Measurements from ENCODE around the gene XYLT2. TPM values are rescaled to one million over a fixed set of nuclear protein-coding genes. Genes with fewer than 3 reads are reported as not detected.
A peak's percentile ranks its signal among the peaks of the same experiment; 100 is the strongest.

Gene XYLT2
- total and polyA plus RNA-seq, 2 experiments from 2014 or later = 14.2 to 44.9 TPM

DNA sequence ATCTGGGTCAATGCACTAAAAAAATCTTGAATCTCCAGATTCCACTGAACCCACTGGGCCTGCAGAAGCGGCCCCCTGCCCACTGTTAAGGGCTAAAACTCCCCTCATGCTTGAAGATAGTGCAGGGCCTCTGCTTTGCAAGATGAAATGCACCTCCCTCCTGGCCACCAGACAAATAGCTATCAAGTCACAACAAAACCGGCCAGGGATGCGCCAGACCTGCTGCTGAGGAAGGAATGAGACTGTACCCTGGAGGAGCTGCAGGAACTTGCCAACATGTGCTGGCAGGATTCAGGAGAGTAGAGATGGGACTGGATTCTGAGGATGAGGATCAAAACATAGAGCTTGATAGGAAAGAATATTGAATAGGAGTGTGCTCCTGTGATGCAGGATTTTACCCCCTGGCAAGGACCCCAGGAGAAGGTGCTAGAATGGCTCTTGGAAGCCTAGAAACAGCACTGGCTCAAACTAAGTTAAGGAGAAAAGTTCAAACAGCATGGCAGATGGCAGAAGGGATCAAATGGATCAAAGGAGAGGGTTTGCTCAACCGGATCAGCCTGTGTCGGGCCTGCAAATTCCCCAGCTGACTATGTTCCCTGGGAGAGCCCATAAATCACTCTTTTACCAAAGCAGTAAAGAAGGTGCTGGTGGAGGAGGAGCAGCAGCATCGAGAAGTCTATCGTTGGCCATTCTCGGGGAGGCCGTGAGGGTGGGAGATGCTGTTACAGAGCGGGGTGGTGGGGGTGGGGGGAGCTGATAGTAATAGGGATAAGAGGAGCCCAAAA, 27.2 kb upstream of the XYLT2 start:
- DNase-seq (ENCODE audit: low spot score) = no peak
- Histone ChIP-seq H3K9me2 (ENCODE audit: insufficient read depth) (peaks cover 7% of the 10 kb centered on the region; the same call in 1 of the 2 replicates), H3K36me3 (ENCODE audit: insufficient read depth) (no peaks in the 10 kb centered on the region), H3K79me2 (replicated peaks; ENCODE audit: insufficient read depth) (no peaks in the 10 kb centered on the region), H2AFZ (peak overlapping the region; percentile 94), H3K4me2 (peak overlapping the region; percentile 53; the same call in 1 of the 2 replicates), H3K4me1 (ENCODE audit: insufficient read depth) (peaks cover 15% of the 10 kb centered on the region), H3K27ac (ENCODE audit: low read depth) (no peak overlapping the region), H3K4me3 (no peak overlapping the region), H3K27me3 (ENCODE audit: insufficient read depth) (no peaks in the 10 kb centered on the region), H3F3A (replicated peaks; ENCODE audit: low read depth) (no peaks in the 10 kb centered on the region; the same call in 1 of the 2 replicates), H4K20me1 (replicated peaks; ENCODE audit: insufficient read depth) (no peaks in the 10 kb centered on the region)
- TF ChIP-seq, protein P1, sequence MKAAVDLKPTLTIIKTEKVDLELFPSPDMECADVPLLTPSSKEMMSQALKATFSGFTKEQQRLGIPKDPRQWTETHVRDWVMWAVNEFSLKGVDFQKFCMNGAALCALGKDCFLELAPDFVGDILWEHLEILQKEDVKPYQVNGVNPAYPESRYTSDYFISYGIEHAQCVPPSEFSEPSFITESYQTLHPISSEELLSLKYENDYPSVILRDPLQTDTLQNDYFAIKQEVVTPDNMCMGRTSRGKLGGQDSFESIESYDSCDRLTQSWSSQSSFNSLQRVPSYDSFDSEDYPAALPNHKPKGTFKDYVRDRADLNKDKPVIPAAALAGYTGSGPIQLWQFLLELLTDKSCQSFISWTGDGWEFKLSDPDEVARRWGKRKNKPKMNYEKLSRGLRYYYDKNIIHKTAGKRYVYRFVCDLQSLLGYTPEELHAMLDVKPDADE (IDR thresholded peaks at IDR 0.05) = no peak
- TF ChIP-seq CREB1 (CRISPR knock-in tag; IDR thresholded peaks at IDR 0.05; ENCODE audit: low read depth) (no peak), STAT1 (IDR thresholded peaks at IDR 0.05; ENCODE audit: unreplicated experiment) (no peak), POLR2AphosphoS5 (IDR thresholded peaks at IDR 0.05; ENCODE audit: low read depth) (no peak), JUNB (IDR thresholded peaks at IDR 0.05; ENCODE audit: unreplicated experiment) (no peak), EZH2 (IDR thresholded peaks at IDR 0.05; ENCODE audit: low read depth, unreplicated experiment) (no peak)
- TF ChIP-seq, protein P2, sequence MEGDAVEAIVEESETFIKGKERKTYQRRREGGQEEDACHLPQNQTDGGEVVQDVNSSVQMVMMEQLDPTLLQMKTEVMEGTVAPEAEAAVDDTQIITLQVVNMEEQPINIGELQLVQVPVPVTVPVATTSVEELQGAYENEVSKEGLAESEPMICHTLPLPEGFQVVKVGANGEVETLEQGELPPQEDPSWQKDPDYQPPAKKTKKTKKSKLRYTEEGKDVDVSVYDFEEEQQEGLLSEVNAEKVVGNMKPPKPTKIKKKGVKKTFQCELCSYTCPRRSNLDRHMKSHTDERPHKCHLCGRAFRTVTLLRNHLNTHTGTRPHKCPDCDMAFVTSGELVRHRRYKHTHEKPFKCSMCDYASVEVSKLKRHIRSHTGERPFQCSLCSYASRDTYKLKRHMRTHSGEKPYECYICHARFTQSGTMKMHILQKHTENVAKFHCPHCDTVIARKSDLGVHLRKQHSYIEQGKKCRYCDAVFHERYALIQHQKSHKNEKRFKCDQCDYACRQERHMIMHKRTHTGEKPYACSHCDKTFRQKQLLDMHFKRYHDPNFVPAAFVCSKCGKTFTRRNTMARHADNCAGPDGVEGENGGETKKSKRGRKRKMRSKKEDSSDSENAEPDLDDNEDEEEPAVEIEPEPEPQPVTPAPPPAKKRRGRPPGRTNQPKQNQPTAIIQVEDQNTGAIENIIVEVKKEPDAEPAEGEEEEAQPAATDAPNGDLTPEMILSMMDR (conservative IDR thresholded peaks at IDR 0.05; ENCODE audit: low read depth in 2 of 2) = no peak
- H3K27ac Mint-ChIP-seq = no peak overlapping the region; the same call in 1 of the 2 replicates
- H3K27me3 Mint-ChIP-seq (ENCODE audit: insufficient read depth, low read depth, poor library complexity) = peaks cover 5% of the 10 kb centered on the region
- H3K36me3 Mint-ChIP-seq (ENCODE audit: low read depth) = 0 out of 3 replicates have a peak, but pooled peaks cover 3% of the 10 kb centered on the region
- no peak overlapping the region for H3K4me3 Mint-ChIP-seq
- no peaks in the 10 kb centered on the region for H3K4me1 Mint-ChIP-seq
- H3K9me3 Mint-ChIP-seq = peaks cover 3% of the 10 kb centered on the region; the same call in 1 of the 3 replicates
- ATAC-seq = peak; percentile 68

GRCh38 chr17:50319306-50320004, 26.5 kb upstream of the XYLT2 start:
- TF ChIP-seq EZH2 (IDR thresholded peaks at IDR 0.05; ENCODE audit: low read depth, unreplicated experiment) = no peak
- no peak for TF ChIP-seq REST (IDR thresholded peaks at IDR 0.05; ENCODE audit: unreplicated experiment)
- TF ChIP-seq, protein P1 (IDR thresholded peaks at IDR 0.05) = no peak
- no peak for TF ChIP-seq ZNF331 (CRISPR knock-in tag; IDR thresholded peaks at IDR 0.05; ENCODE audit: low read depth)
- TF ChIP-seq, protein P2 (conservative IDR thresholded peaks at IDR 0.05; ENCODE audit: low read depth in 2 of 2) = no peak
- no peak for TF ChIP-seq STAT1 (IDR thresholded peaks at IDR 0.05; ENCODE audit: unreplicated experiment)
- no peak overlapping the region for H3K4me3 Mint-ChIP-seq
- no peaks in the 10 kb centered on the region for H4K20me1 ChIP-seq (replicated peaks; ENCODE audit: insufficient read depth)
- H2AFZ ChIP-seq = peak overlapping the region; percentile 94; the same call in 1 of the 2 replicates
- H3K36me3 ChIP-seq (ENCODE audit: insufficient read depth) = no peaks in the 10 kb centered on the region
- peaks cover 15% of the 10 kb centered on the region for H3K4me1 ChIP-seq (ENCODE audit: insufficient read depth)
- H3K27ac Mint-ChIP-seq = no peak overlapping the region; the same call in 1 of the 2 replicates
- H3K79me2 ChIP-seq (replicated peaks; ENCODE audit: insufficient read depth) = no peaks in the 10 kb centered on the region
- no peak overlapping the region for H3K27ac ChIP-seq (ENCODE audit: low read depth)
- H3K4me3 ChIP-seq = no peak overlapping the region
- 0 out of 3 replicates have a peak, but pooled peaks cover 3% of the 10 kb centered on the region for H3K36me3 Mint-ChIP-seq (ENCODE audit: low read depth)
- H3K4me1 Mint-ChIP-seq = no peaks in the 10 kb centered on the region
- H3K9me3 Mint-ChIP-seq = no peaks in the 10 kb centered on the region
- peak overlapping the region; percentile 53; the same call in 1 of the 2 replicates for H3K4me2 ChIP-seq
- H3K9me2 ChIP-seq (ENCODE audit: insufficient read depth) = peaks cover 7% of the 10 kb centered on the region; the same call in 1 of the 2 replicates
- DNase-seq (ENCODE audit: low spot score) (no peak), ATAC-seq (peak; percentile 36; the same call in 2 of the 3 replicates)
- H3K27me3 ChIP-seq (ENCODE audit: insufficient read depth) = no peaks in the 10 kb centered on the region
- no peaks in the 10 kb centered on the region; the same call in 1 of the 2 replicates for H3F3A ChIP-seq (replicated peaks; ENCODE audit: low read depth)
- peaks cover 5% of the 10 kb centered on the region for H3K27me3 Mint-ChIP-seq (ENCODE audit: insufficient read depth, low read depth, poor library complexity)
